ENCODE results near the gene SH3RF1.

SH3RF1 gene

DNA sequence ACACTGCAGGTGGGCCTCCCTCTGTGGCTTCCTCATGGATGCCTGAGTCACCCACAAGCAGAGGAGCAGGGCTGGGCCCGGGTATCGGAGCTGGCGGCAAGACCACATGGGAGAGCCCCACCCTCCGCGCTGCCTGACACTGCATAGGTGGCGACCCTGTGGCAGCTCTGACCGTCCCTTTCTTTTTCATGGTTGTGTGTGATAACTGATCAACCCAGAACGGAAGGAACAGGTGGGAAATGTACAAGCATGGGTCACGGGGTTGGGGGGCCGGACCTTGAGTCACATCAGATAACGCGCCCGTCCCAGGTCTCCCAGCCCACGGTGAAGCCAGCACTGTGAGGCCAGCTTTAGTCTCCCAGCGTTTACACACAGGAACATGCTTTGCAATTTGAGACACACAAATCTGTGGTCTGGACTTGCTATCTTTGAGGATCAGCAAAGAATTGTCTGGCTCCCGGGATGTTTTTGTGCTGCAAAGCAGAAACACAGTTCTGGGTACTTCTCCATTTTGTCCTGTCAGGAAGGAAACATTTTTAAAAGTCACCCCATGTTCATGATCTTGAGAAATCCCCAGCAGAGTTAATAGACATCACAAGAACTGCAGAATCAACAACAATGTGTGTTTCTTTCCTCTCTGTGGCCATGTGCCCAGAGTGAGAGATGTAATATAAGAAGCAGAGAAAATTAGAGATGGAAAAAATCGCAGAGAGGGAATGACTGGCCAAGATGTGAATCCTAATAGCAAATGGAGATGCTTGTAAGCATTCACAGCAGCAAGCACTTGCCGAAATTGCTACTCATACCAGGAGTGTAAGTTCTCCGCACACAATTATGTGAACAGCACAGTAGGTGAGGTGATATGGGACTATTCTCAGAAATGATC lies 190.6 kb downstream of the SH3RF1 start:
- no peak overlapping the region for H3K4me3 ChIP-seq (ENCODE audit: low read depth, low read length)

DNA sequence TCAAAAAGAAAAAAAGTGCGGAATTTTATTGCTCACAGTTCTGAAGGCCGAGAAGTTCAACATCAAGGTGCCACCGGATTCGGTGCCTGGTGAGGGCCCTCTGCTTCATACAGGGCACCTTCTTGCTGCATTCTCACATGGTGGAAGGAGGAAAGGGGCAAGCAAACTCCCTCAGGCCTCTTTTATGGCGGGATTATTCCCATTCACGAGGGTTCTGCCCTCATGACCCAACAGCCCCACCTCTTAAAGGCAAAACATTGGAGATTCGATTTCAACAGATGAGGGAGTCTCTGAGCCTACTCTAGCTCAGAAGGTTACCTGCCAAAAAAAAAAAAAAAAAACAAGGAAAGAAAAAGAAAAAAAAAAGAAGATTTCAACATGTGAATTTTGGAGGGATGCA lies 196.6 kb downstream of the SH3RF1 start:
- H3K4me3 ChIP-seq (ENCODE audit: low read depth, low read length) = no peak overlapping the region

DNA sequence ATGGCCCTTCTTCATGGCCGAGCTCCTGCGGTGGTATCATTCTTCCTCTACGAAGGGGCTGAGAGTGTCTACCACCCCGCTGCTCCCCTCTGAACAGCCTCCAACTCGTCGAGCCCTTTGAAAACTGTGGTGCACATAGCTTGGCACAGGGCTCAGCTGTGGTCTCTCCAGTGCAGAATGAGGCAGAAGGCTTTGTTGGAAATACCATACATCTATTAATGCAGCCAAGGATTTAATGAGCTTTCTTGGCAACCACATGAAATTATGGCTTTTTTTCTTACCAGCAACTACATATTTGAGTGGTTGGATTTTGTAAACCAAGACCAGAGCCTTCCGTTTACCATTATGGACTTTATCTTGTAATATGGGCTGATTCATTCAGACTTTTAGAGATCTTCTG lies 199.0 kb downstream of the SH3RF1 start:
- no peak overlapping the region for H3K4me3 ChIP-seq (ENCODE audit: low read depth, low read length)

DNA sequence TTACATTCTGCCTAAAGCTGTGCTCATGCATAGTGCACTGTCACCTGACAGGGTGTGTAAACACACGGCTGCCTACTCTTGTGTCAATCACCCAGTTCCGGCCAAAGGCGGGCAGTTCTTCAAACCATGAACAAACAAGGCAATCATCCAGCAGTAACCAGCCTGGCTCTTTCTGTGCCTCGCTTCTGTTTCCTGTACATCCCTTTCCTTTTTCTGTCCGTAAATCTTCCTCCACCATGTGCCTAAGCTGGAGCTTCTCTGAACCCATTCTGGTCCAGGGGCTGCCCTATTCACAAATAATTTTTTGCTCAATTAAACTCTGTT lies 199.9 kb downstream of the SH3RF1 start:
- H3K4me3 ChIP-seq (ENCODE audit: low read depth, low read length) = no peak overlapping the region

DNA sequence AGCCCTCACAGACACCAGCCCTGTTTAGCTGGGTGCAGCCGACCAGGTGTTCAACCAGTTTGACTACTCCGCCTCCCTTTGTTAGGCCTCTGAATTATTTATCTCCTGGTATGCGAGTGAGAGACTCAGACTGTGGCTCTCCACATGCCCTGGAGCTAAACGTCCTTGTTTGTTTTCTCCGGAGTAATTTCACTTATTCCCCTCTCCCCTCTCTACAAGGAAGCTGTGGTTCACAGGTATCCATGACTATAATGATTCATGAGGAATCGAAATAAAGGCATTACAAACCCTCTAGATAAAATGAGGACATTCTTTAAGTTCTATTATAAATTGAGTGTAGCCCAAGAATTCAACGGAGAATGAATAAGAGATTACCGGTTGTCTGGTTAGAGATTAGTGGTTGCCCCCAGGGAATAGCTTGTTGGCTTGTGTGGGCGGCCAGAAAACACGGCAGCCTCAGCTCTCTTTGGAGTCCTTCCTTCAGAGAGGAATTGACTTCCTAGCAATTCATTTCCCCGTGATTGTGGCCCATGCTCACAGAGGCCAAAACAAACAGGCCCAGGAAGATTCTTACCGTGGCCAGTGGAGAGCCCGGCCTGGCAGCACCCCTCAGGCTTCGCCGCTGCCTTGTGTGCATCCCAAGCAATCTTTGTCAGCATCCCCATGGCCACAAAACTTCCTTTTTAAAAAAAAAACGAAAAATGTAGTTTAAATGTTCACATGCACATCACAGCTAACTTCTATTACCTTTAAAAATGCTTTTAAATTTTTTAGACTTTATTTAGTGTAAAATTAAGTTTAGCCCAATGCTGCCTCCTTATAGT lies 200.5 kb downstream of the SH3RF1 start:
- H3K4me3 ChIP-seq (ENCODE audit: low read depth, low read length) = no peak overlapping the region

DNA sequence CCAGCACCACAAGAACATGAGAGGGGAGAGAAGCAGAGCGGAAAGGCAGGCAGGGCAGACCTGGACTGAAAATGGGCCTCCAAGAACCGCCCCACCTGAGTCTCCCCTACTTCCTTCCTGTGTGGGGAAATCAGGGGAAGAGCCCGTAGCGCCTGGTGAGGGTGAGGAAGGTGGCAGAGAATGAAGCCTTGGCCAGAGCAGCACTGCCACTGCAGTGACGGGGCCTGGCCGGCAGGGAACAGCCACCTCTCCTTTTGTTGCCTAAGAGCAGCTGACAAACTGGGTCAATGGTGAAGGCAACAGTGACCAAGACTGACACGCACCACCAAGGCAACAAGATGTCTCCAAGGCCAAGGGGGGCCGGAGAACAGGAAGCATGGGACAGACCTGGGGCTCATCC lies 202.3 kb downstream of the SH3RF1 start:
- no peak overlapping the region for H3K4me3 ChIP-seq (ENCODE audit: low read depth, low read length)

GRCh38 chr4:169066934-169067333 lies 203.8 kb downstream of the SH3RF1 start:
- H3K4me3 ChIP-seq (ENCODE audit: low read depth, low read length) = no peak overlapping the region

- no peak overlapping the region for H3K4me3 ChIP-seq (ENCODE audit: low read depth, low read length)
These were observed 206.5 kb downstream of the SH3RF1 start for GRCh38 chr4:169064296-169064695.

DNA sequence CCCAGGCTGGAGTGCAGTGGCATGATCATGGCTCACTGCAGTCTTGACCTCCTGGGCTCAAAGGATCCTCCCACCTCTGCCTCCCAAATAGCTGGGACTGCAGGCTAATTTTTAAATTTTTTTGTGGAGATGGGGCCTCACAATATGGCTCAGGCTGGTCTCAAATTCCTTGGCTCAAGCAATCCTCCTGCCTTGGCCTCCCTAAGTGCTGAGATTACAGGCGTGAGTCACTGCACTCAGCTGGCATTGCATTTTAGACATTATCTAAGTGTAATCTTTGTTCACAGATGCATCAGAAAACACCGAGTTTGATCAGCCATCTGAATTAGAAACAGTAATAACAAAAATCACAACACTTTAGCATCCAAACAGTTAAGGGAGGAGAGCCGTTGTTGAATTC lies 207.3 kb downstream of the SH3RF1 start:
- H3K4me3 ChIP-seq (ENCODE audit: low read depth, low read length) = no peak overlapping the region

- H3K4me3 ChIP-seq (ENCODE audit: low read depth, low read length) = no peak overlapping the region
These were observed 207.9 kb downstream of the SH3RF1 start for GRCh38 chr4:169062897-169063244.

DNA sequence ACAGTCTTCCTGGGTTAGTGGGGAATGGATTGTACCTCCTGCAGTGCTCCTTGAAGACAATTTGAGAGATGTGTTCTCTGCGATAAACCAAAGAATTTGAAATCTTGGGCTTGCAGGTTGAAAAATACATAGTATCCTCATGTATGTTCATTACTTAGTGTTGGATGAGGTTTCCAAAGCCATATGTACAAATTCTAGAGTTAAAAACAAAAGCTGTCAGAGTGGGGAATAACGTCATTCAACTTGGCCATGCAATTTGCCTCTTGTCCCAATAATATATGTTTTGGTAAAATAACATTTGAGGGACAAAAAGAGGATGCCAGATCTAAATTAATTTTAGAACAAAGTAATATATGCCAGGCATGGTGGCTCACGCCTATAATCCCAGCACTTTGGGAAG lies 209.4 kb downstream of the SH3RF1 start:
- no peak overlapping the region for H3K4me3 ChIP-seq (ENCODE audit: low read depth, low read length)

DNA sequence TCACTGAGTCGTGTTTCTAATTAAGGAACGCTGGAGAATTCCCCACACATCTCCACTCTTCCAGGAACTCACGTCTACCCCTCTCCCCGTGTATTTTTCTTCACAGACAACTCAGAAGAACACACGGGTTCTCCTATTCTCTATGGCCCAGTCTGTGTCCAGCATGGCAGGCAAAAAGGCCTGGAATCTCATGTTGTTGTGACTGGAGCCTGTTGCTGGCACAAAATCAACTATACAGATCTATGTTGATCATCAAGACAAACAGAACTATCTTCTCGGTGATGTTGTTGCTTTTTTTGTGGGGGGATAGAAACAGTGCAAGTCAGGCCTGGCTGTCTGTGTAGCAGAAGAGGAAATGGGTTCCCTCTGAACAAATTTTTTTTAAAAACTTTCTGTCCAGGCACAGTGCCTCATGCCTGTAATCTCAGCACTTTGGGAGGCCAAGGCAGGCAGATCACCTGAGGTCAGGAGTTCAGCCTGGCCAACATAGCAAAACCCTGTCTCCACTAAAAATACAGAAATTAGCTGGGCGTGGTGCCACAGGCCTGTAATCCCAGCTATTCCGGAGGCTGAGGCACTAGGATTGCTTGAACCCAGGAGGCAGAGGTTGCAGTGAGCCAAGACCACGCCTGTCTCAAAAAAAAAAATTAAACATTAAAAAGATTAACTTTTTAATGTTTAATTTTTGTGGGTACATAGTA lies 210.2 kb downstream of the SH3RF1 start:
- H3K4me3 ChIP-seq (ENCODE audit: low read depth, low read length) = no peak overlapping the region

DNA sequence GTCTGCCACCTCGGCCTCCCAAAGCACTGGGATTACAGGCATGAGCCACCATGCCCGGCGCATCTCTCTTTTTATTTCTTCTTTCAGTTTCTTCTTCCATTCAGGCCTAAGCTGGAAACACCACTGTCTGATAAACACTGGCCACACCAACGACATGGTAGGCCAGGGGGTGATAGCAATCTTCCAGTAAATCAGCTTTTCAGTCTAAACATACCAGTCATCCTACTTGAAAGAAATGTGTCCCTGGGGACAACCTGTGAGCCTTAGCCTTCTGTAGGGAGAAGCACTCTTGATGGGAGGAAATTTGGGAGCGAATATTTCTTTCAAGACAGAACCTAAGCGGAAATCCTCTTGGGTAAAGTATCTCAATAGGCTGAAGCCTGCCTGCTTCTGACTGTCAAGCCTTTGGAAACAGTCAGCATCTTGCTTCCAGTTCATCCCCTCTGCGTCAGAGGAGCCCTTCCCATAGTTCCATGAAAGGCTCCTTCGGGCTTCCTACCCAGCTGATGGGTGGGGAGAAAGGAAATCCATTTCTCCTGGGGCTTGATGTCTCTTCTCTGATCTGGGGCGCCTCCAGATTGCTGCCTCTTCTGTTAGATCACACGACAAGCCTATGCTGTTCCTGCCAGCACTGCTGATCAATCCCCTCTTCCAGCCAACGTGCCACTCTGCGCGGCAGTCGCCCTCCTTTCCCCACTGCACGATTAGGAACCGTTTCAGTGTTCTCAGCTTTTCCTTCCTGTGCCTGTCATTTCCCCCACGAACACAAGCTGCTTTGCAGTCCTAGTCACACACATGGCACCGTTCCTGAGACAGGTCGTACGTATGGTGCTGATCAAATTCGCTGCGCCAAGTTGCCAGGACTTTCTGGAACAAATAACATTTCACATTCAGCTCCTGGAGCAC lies 211.2 kb downstream of the SH3RF1 start:
- H3K4me3 ChIP-seq (ENCODE audit: low read depth, low read length) = no peak overlapping the region

- H3K4me3 ChIP-seq (ENCODE audit: low read depth, low read length) = no peak overlapping the region
These were observed 212.4 kb downstream of the SH3RF1 start for GRCh38 chr4:169058312-169058711.

GRCh38 chr4:169054879-169055278 lies 215.9 kb downstream of the SH3RF1 start:
- H3K4me3 ChIP-seq (ENCODE audit: low read depth, low read length) = no peak overlapping the region

DNA sequence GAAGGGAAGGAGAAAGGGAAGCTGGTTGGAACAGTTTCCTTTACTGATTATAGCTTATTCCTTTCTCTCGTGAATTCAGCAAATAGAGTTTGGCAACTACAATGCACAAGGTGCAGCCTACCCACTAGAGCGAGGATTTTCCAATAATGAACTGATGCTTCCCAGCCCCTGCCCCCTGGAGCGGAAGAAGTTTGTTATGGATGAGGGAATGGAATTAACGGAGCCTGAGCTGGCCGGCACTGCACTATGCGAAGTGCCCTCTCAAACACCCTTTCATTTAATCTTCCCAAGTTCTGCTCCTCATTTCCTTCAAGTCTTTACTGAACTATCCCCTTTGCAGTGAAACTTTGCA lies 218.2 kb downstream of the SH3RF1 start:
- no peak overlapping the region for H3K4me3 ChIP-seq (ENCODE audit: low read depth, low read length)

DNA sequence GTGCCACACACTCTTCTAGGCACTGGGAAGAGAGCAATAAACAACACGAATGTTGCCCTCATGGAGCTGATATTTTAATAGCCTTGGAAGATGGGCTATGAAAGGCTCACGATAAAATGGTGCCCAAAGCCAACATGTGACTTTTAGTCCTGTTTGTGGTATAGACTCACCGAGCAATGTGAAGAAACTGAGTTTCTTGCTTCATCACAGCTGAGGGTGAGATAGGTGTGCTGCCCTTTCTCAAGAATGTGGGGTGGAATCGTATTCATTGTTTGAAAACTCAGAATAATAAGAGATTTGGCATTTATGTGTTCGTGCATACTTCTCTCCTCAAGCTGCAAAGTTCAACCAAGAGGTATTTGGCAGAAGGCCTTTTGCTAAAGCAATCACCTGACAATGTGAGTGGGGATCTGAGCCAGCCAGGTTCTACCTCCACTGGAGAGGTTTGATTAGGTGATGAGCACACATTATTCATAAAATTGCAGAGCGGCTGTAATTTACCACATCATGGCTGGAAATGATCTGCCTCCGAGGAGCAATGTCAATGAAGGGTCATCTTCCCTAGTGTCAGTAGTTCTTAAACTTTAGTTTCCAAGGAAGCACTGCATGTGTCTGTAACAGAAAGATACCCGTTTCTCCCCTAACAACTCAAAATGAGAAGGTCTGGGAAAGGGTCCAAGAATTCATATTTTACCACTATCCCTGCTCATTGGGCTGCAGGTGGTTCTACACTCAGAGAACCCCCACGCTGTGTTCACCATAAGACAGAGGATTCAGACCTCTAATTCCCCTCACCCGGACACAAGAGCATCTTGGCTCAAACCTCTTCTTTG lies 218.8 kb downstream of the SH3RF1 start:
- H3K4me3 ChIP-seq (ENCODE audit: low read depth, low read length) = no peak overlapping the region

DNA sequence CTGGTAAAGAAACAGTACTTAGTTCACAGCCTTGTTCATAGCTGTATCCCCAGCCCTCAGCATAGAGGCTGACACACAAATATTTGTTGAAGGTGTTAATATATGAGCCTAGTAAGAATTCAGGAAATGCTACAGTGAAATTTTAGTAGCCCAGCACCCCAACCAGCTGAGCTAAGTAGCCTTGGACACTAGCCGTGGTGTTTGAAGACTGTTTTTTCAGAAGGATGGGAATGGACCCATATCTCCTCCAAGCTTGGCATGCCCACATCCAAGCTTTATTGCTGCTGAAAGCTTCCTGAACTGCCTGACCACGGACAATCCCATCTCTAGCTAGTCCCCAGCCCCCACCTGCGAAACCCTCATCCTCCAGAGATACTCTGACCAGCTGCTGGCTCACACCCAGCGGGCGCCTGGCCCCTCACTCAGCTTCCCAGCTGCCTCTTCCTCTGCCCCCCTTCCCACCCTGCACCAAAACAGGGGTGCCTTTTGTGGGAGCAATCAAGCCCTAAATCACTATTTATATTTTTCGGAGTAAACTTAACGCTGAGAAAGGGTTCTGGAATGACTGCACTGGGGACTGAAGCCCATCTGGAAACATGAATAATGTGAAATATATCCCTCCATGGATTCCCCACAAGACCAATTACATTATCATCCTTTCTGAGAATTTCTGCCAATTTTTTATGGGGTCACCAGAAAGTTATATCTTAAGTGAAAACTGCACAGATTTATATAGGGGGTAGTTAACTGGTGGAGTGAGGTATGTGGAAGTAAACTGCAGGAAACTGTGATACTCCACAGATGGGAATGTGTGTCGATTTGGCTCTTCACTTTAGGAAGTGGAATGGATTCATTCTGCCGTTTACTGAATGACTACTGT lies 219.6 kb downstream of the SH3RF1 start:
- H3K4me3 ChIP-seq (ENCODE audit: low read depth, low read length) = no peak overlapping the region

DNA sequence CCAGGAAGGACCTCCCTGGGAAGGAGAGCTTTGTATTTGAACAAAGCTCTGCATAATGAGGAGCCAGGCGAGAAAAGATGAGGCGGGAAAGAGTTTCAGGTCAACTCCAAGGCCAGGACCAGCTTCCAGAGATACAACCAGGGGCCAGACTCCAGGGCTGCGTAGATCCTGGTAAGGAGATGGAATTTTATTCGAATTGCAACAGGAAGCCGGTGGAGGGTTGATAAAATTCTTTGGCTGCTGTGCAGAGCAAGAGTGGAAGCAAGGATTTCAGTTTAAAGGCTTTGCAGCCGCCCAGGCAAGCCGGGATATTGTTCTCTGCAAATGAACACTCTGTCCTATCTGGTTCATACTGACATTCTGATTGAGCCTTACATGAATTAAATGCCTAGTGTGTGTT lies 220.5 kb downstream of the SH3RF1 start:
- no peak overlapping the region for H3K4me3 ChIP-seq (ENCODE audit: low read depth, low read length)
